HEK293 (cell line): ENCODE measurements around the gene PAIP2.

Source experiments
- BCL11B ChIP-seq: fragments of 450-650 bp; formaldehyde crosslinking; IDR thresholded peaks from 2 replicates; pipeline ENCODE4 v1.5.1; 2016; ENCODE audit warnings: low read depth, missing biosample characterization, missing genetic modification characterization
- KLF1 ChIP-seq: fragments of 450-650 bp; formaldehyde crosslinking; IDR thresholded peaks from 2 replicates; pipeline ENCODE4 v1.5.1; 2016; ENCODE audit warnings: missing biosample characterization, missing genetic modification characterization
- KLF16 ChIP-seq: fragments of 450-650 bp; formaldehyde crosslinking; IDR thresholded peaks from 2 replicates; pipeline ENCODE4 v1.5.1; 2017; ENCODE audit warnings: missing biosample characterization, missing genetic modification characterization
- KLF7 ChIP-seq: fragments of 450-650 bp; formaldehyde crosslinking; IDR thresholded peaks from 2 replicates; pipeline ENCODE4 v1.5.1; 2016; ENCODE audit warnings: missing biosample characterization, missing genetic modification characterization, borderline replicate concordance
- PRDM6 ChIP-seq: fragments of 450-650 bp; formaldehyde crosslinking; IDR thresholded peaks from 2 replicates; pipeline ENCODE4 v1.5.1; 2017; ENCODE audit warnings: missing biosample characterization, missing genetic modification characterization
- REPIN1 ChIP-seq: fragments of 450-650 bp; formaldehyde crosslinking; IDR thresholded peaks from 2 replicates; pipeline ENCODE4 v1.5.1; 2017; ENCODE audit warnings: missing biosample characterization, missing genetic modification characterization, low read depth
- ZBTB10 ChIP-seq: fragments of 450-650 bp; formaldehyde crosslinking; IDR thresholded peaks from 2 replicates; pipeline ENCODE4 v1.5.1; 2016; ENCODE audit warnings: missing biosample characterization, missing genetic modification characterization
- ZFHX2 ChIP-seq: fragments of 450-650 bp; formaldehyde crosslinking; conservative IDR thresholded peaks from 2 replicates; pipeline ENCODE4 v1.5.1; 2016; ENCODE audit warnings: missing biosample characterization, missing genetic modification characterization
- ZNF112 ChIP-seq: fragments of 450-650 bp; formaldehyde crosslinking; IDR thresholded peaks from 2 replicates; pipeline ENCODE4 v1.5.0; 2017; ENCODE audit warnings: missing biosample characterization, missing genetic modification characterization
- ZNF16 ChIP-seq: fragments of 450-650 bp; formaldehyde crosslinking; IDR thresholded peaks from 2 replicates; pipeline ENCODE4 v1.5.1; 2016; ENCODE audit warnings: low read depth, missing biosample characterization, missing genetic modification characterization
- ZNF221 ChIP-seq: fragments of 450-650 bp; formaldehyde crosslinking; IDR thresholded peaks from 2 replicates; pipeline ENCODE4 v1.5.1; 2017; ENCODE audit warnings: missing biosample characterization, missing genetic modification characterization, borderline replicate concordance
- ZNF239 ChIP-seq: fragments of 450-650 bp; formaldehyde crosslinking; IDR thresholded peaks from 2 replicates; pipeline ENCODE4 v1.5.1; 2016; ENCODE audit warnings: missing biosample characterization, missing genetic modification characterization
- ZNF362 ChIP-seq: fragments of 450-650 bp; formaldehyde crosslinking; IDR thresholded peaks from 2 replicates; pipeline ENCODE4 v1.5.1; 2016; ENCODE audit warnings: missing biosample characterization, missing genetic modification characterization
- ZNF37A ChIP-seq: fragments of 450-650 bp; IDR thresholded peaks from 2 replicates; pipeline ENCODE4 v1.5.1; 2018; ENCODE audit warnings: missing biosample characterization, missing genetic modification characterization
- ZNF514 ChIP-seq: fragments of 450-650 bp; formaldehyde crosslinking; IDR thresholded peaks from 2 replicates; pipeline ENCODE4 v1.5.1; 2016; ENCODE audit warnings: missing biosample characterization, missing genetic modification characterization
- ZNF571 ChIP-seq: fragments of 450-650 bp; formaldehyde crosslinking; IDR thresholded peaks from 2 replicates; pipeline ENCODE4 v1.5.0; 2017; ENCODE audit warnings: missing biosample characterization, missing genetic modification characterization
- ZNF610 ChIP-seq: fragments of 450-650 bp; formaldehyde crosslinking; IDR thresholded peaks from 2 replicates; pipeline ENCODE4 v1.5.1; 2016; ENCODE audit warnings: missing biosample characterization, missing genetic modification characterization, borderline replicate concordance
- ZNF623 ChIP-seq: fragments of 450-650 bp; formaldehyde crosslinking; IDR thresholded peaks from 2 replicates; pipeline ENCODE4 v1.5.1; 2016; ENCODE audit warnings: missing biosample characterization, missing genetic modification characterization
- ZNF707 ChIP-seq: fragments of 450-650 bp; formaldehyde crosslinking; IDR thresholded peaks from 2 replicates; pipeline ENCODE4 v1.5.1; 2016; ENCODE audit warnings: missing biosample characterization, missing genetic modification characterization
- ZNF76 ChIP-seq: fragments of 450-650 bp; formaldehyde crosslinking; IDR thresholded peaks from 2 replicates; pipeline ENCODE4; 2016; ENCODE audit warnings: low read depth, missing biosample characterization, missing genetic modification characterization, borderline replicate concordance
- ZNF776 ChIP-seq: fragments of 450-650 bp; formaldehyde crosslinking; IDR thresholded peaks from 2 replicates; pipeline ENCODE4 v1.5.0; 2017; ENCODE audit warnings: missing biosample characterization, missing genetic modification characterization, borderline replicate concordance
- ZNF791 ChIP-seq: fragments of 450-650 bp; formaldehyde crosslinking; IDR thresholded peaks from 2 replicates; pipeline ENCODE4 v1.5.1; 2016; ENCODE audit warnings: missing biosample characterization, missing genetic modification characterization
- ZNF843 ChIP-seq: fragments of 450-650 bp; formaldehyde crosslinking; IDR thresholded peaks from 2 replicates; pipeline ENCODE4 v1.5.1; 2016; ENCODE audit warnings: missing biosample characterization, missing genetic modification characterization
- ZSCAN4 ChIP-seq: fragments of 450-650 bp; formaldehyde crosslinking; IDR thresholded peaks from 2 replicates; pipeline ENCODE4 v1.5.1; 2017; ENCODE audit warnings: missing biosample characterization, missing genetic modification characterization
- TF ChIP-seq, protein P1 (sequence below): fragments of 450-650 bp; formaldehyde crosslinking; IDR thresholded peaks from 2 replicates; pipeline ENCODE4 v1.5.1; 2016; ENCODE audit warnings: missing biosample characterization, missing genetic modification characterization
- TF ChIP-seq, protein P2 (sequence below): fragments of 450-650 bp; formaldehyde crosslinking; IDR thresholded peaks from 2 replicates; pipeline ENCODE4 v1.5.1; 2016; ENCODE audit warnings: missing biosample characterization, missing genetic modification characterization
- TF ChIP-seq, protein P3 (sequence below): sonication (generic); formaldehyde crosslinking; IDR thresholded peaks from 2 replicates; pipeline ENCODE4 v1.8.1; 2022; ENCODE audit warnings: mild to moderate bottlenecking, moderate library complexity, missing genetic modification reagents
- TF ChIP-seq, protein P4 (sequence below): fragments of 450-650 bp; formaldehyde crosslinking; optimal IDR thresholded peaks from 2 replicates; pipeline ENCODE3; 2016; ENCODE audit warnings: missing biosample characterization, mild to moderate bottlenecking, missing genetic modification characterization

PAIP2 gene

GRCh38 chr5:139403787-139404483 is 62.3 kb downstream of the PAIP2 start, which contains the start of gene SPATA24 (continued):
- no peak for TF ChIP-seq ZSCAN4 (tag by site-specific recombination)
- TF ChIP-seq ZNF623 (tag by site-specific recombination), result no peak
- no peak for TF ChIP-seq REPIN1
- TF ChIP-seq KLF1, result peak; percentile 89
- no peak for TF ChIP-seq ZNF571
- TF ChIP-seq ZNF610 (tag by site-specific recombination), result 0 out of 2 replicates have a peak, but pooled peaks have one; percentile 18
- TF ChIP-seq ZNF791, result no peak
- TF ChIP-seq, protein P1, sequence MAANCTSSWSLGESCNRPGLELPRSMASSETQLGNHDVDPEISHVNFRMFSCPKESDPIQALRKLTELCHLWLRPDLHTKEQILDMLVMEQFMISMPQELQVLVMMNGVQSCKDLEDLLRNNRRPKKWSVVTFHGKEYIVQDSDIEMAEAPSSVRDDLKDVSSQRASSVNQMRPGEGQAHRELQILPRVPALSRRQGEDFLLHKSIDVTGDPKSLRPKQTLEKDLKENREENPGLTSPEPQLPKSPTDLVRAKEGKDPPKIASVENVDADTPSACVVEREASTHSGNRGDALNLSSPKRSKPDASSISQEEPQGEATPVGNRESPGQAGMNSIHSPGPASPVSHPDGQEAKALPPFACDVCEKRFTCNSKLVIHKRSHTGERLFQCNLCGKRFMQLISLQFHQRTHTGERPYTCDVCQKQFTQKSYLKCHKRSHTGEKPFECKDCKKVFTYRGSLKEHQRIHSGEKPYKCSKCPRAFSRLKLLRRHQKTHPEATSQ (tag by site-specific recombination), result no peak
- 0 out of 2 replicates have a peak, but pooled peaks have one; percentile 57 for TF ChIP-seq ZNF843 (tag by site-specific recombination)
- TF ChIP-seq, protein P2, sequence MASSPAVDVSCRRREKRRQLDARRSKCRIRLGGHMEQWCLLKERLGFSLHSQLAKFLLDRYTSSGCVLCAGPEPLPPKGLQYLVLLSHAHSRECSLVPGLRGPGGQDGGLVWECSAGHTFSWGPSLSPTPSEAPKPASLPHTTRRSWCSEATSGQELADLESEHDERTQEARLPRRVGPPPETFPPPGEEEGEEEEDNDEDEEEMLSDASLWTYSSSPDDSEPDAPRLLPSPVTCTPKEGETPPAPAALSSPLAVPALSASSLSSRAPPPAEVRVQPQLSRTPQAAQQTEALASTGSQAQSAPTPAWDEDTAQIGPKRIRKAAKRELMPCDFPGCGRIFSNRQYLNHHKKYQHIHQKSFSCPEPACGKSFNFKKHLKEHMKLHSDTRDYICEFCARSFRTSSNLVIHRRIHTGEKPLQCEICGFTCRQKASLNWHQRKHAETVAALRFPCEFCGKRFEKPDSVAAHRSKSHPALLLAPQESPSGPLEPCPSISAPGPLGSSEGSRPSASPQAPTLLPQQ, result peak; percentile 86
- no peak for TF ChIP-seq ZNF112
- TF ChIP-seq ZNF362 (tag by site-specific recombination), result no peak
- TF ChIP-seq, protein P3, sequence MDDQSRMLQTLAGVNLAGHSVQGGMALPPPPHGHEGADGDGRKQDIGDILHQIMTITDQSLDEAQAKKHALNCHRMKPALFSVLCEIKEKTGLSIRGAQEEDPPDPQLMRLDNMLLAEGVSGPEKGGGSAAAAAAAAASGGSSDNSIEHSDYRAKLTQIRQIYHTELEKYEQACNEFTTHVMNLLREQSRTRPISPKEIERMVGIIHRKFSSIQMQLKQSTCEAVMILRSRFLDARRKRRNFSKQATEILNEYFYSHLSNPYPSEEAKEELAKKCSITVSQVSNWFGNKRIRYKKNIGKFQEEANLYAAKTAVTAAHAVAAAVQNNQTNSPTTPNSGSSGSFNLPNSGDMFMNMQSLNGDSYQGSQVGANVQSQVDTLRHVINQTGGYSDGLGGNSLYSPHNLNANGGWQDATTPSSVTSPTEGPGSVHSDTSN (CRISPR knock-in tag), result no peak
- peak; percentile 98 for TF ChIP-seq KLF16 (tag by site-specific recombination)
- peak; percentile 97 for TF ChIP-seq ZFHX2 (tag by site-specific recombination)
- TF ChIP-seq ZBTB10 (tag by site-specific recombination), result no peak; the same call in 1 of the 2 replicates
- no peak for TF ChIP-seq PRDM6
- TF ChIP-seq, protein P4, sequence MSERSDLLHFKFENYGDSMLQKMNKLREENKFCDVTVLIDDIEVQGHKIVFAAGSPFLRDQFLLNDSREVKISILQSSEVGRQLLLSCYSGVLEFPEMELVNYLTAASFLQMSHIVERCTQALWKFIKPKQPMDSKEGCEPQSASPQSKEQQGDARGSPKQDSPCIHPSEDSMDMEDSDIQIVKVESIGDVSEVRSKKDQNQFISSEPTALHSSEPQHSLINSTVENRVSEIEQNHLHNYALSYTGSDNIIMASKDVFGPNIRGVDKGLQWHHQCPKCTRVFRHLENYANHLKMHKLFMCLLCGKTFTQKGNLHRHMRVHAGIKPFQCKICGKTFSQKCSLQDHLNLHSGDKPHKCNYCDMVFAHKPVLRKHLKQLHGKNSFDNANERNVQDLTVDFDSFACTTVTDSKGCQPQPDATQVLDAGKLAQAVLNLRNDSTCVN (tag by site-specific recombination), result peak; percentile 1
- TF ChIP-seq ZNF16, result no peak
- no peak for TF ChIP-seq ZNF776 (tag by site-specific recombination)
- no peak for TF ChIP-seq ZNF76
- no peak for TF ChIP-seq ZNF37A (tag by site-specific recombination)
- no peak for TF ChIP-seq ZNF707 (tag by site-specific recombination)
- peak; percentile 76 for TF ChIP-seq KLF7 (tag by site-specific recombination)
- TF ChIP-seq ZNF239 (tag by site-specific recombination), result no peak
- TF ChIP-seq ZNF221, result no peak
- TF ChIP-seq ZNF514, result no peak
- TF ChIP-seq BCL11B, result no peak
